SK-N-SH (cell line): ENCODE results near the gene ADAMTS13. TPM values are rescaled to one million over a fixed set of nuclear protein-coding genes. Genes with fewer than 3 reads are reported as not detected.

Experiments used
- CTCF ChIA-PET: fragments of 300-600, 350-600 bp; formaldehyde crosslinking; extraction: SDS; loops from one replicate; lab custom pipeline; 2021; lab: Yijun Ruan, JAX
- POLR2A ChIA-PET: fragments of 350-600 bp; sonication (Branson Sonifier 250); formaldehyde crosslinking; extraction: SDS; loops from one replicate; lab custom pipeline; 2020; ENCODE audit warnings: antibody characterized with exemption, inconsistent platforms; lab: Yijun Ruan, JAX
- DNase-seq: peaks from one replicate; pipeline ENCODE4 v3.0.0; 2012
- H2AFZ ChIP-seq: fragments of 200-600 bp; sonication (generic); 2 replicates; pipeline ENCODE4 v1.8.1; 2016; ENCODE audit warnings: antibody characterized with exemption, mild to moderate bottlenecking, low read depth
- H3F3A ChIP-seq: fragments of 200-600 bp; sonication (generic); replicated peaks from 2 replicates; pipeline ENCODE3; 2016; ENCODE audit warnings: antibody characterized with exemption, mild to moderate bottlenecking; ENCODE audit not compliant: insufficient read depth
- H3K27ac ChIP-seq, 2 experiments: fragments of 200-500 bp in 1 of 2; fragments of 200-600 bp in 1 of 2; sonication (Bioruptor generic) in 1 of 2; sonication (generic), shearing (Covaris generic) in 1 of 2; 2 replicates each; pipeline versions ENCODE4 v1.5.1 to v1.6.1; 2014 to 2016; ENCODE audit warnings: low read depth in 2 of 2, inconsistent platforms in 1 of 2, low read length in 1 of 2, mild to moderate bottlenecking in 1 of 2, mixed read lengths in 1 of 2
- H3K27me3 ChIP-seq: fragments of 200-600 bp; sonication (generic), shearing (Covaris generic); 2 replicates; pipeline ENCODE4 v1.6.1; 2016; ENCODE audit warnings: mixed run types; ENCODE audit not compliant: insufficient read depth
- H3K36me3 ChIP-seq, 2 experiments: fragments of 200-500 bp in 1 of 2; fragments of 200-600 bp in 1 of 2; sonication (Bioruptor generic) in 1 of 2; sonication (generic) in 1 of 2; replicated peaks in 1 of 2; 2 replicates each; pipeline versions ENCODE3 to v1.5.1; 2014 to 2016; ENCODE audit warnings: low read length in 1 of 2, mild to moderate bottlenecking in 1 of 2; ENCODE audit not compliant: insufficient read depth in 2 of 2, control insufficient read depth in 1 of 2
- H3K4me1 ChIP-seq, 2 experiments: fragments of 200-500 bp in 1 of 2; fragments of 200-600 bp in 1 of 2; sonication (Bioruptor generic) in 1 of 2; sonication (generic), shearing (Covaris generic) in 1 of 2; 2 replicates each; pipeline versions ENCODE4 v1.5.1 to v1.6.1; 2014 to 2016; ENCODE audit warnings: low read depth in 1 of 2, low read length in 1 of 2, mixed run types in 1 of 2; ENCODE audit not compliant: insufficient read depth in 2 of 2, control insufficient read depth in 1 of 2
- H3K4me2 ChIP-seq: fragments of 200-600 bp; sonication (generic), shearing (Covaris generic); 2 replicates; pipeline ENCODE4 v1.6.1; 2017; ENCODE audit warnings: mixed run types
- H3K4me3 ChIP-seq, 2 experiments: fragments of 200-500 bp in 1 of 2; fragments of 200-600 bp in 1 of 2; sonication (Bioruptor generic) in 1 of 2; sonication (generic), shearing (Covaris generic) in 1 of 2; 2 replicates each; pipeline versions ENCODE4 v1.5.1 to v1.8.1; 2014 to 2016; ENCODE audit warnings: low read depth in 2 of 2, inconsistent platforms in 1 of 2, low read length in 1 of 2, mild to moderate bottlenecking in 1 of 2, mixed read lengths in 1 of 2, moderate library complexity in 1 of 2
- H3K79me2 ChIP-seq: fragments of 200-600 bp; sonication (generic); 2 replicates; pipeline ENCODE4 v1.8.1; 2017; ENCODE audit warnings: mild to moderate bottlenecking; ENCODE audit not compliant: insufficient read depth
- H3K9ac ChIP-seq: fragments of 200-600 bp; sonication (generic); 2 replicates; pipeline ENCODE4 v1.6.1; 2017; ENCODE audit warnings: mixed run types
- H3K9me2 ChIP-seq: fragments of 200-600 bp; sonication (generic); 2 replicates; pipeline ENCODE4 v1.6.1; 2017; ENCODE audit warnings: mixed run types
- H3K9me3 ChIP-seq: fragments of 200-600 bp; sonication (generic); 2 replicates; pipeline ENCODE4 v1.6.1; 2017; ENCODE audit warnings: mixed run types, mild to moderate bottlenecking, moderate library complexity
- H4K20me1 ChIP-seq: fragments of 200-600 bp; sonication (generic); 2 replicates; pipeline ENCODE4 v1.6.1; 2017; ENCODE audit warnings: mild to moderate bottlenecking, mixed run types; ENCODE audit not compliant: insufficient read depth
- CHD2 ChIP-seq: fragments of 150-350 bp; IDR thresholded peaks from 2 replicates; pipeline ENCODE4 v1.6.1; 2018; ENCODE audit warnings: low read length; ENCODE audit not compliant: partially characterized antibody
- CTCF ChIP-seq: fragments of 200-600 bp; sonication (generic); IDR thresholded peaks from 2 replicates; pipeline ENCODE4 v1.6.1; 2017; ENCODE audit warnings: antibody characterized with exemption, mild to moderate bottlenecking, moderate library complexity
- ELF1 ChIP-seq: IDR thresholded peaks from 2 replicates; pipeline ENCODE4 v1.4.0; 2012
- EZH2phosphoT487 ChIP-seq: fragments of 200-600 bp; sonication (generic); IDR thresholded peaks from 2 replicates; pipeline ENCODE4 v1.6.1; 2017; ENCODE audit warnings: low read depth, mixed run types, mild to moderate bottlenecking, antibody characterized with exemption, moderate library complexity, borderline replicate concordance
- FOXM1 ChIP-seq: IDR thresholded peaks from 2 replicates; pipeline ENCODE4 v1.4.0; 2012; ENCODE audit warnings: low read depth, mild to moderate bottlenecking
- GABPA ChIP-seq: IDR thresholded peaks from 2 replicates; pipeline ENCODE4 v1.4.0; 2012; ENCODE audit warnings: low read depth, mild to moderate bottlenecking
- IRF3 ChIP-seq: fragments of 150-350 bp; IDR thresholded peaks from 2 replicates; pipeline ENCODE4 v1.6.1; 2016; ENCODE audit warnings: mild to moderate bottlenecking, low read depth, low read length
- JUND ChIP-seq: IDR thresholded peaks from 2 replicates; pipeline ENCODE4 v1.4.0; 2012
- MXI1 ChIP-seq: IDR thresholded peaks from 2 replicates; pipeline ENCODE4 v1.6.1; 2012; ENCODE audit warnings: mild to moderate bottlenecking, low read depth, low read length, improper control_type of control experiment
- NRF1 ChIP-seq: IDR thresholded peaks from 2 replicates; pipeline ENCODE4 v1.6.1; 2012; ENCODE audit warnings: low read depth, mild to moderate bottlenecking, low read length
- POLR2AphosphoS5 ChIP-seq: IDR thresholded peaks from 2 replicates; pipeline ENCODE4 v1.6.1; 2012; ENCODE audit warnings: low read depth, low read length
- RCOR1 ChIP-seq: fragments of 150-350 bp; IDR thresholded peaks from 2 replicates; pipeline ENCODE4 v1.6.1; 2017; ENCODE audit warnings: antibody characterized with exemption, low read length
- REST ChIP-seq: IDR thresholded peaks from 2 replicates; pipeline ENCODE4 v1.6.1; 2012; ENCODE audit warnings: mild to moderate bottlenecking, low read depth, low read length, moderate library complexity
- RFX5 ChIP-seq: IDR thresholded peaks from 2 replicates; pipeline ENCODE4 v1.6.1; 2012; ENCODE audit warnings: mild to moderate bottlenecking, improper control_type of control experiment, low read length
- RXRA ChIP-seq: IDR thresholded peaks from 2 replicates; pipeline ENCODE4 v1.4.0; 2012; ENCODE audit warnings: low read depth, mild to moderate bottlenecking, borderline replicate concordance
- SIN3A ChIP-seq: IDR thresholded peaks from 2 replicates; pipeline ENCODE4 v1.6.1; 2012; ENCODE audit warnings: low read depth, mild to moderate bottlenecking, low read length, moderate library complexity, borderline replicate concordance
- TAF1 ChIP-seq: IDR thresholded peaks from 2 replicates; pipeline ENCODE4 v1.6.1; 2012; ENCODE audit warnings: low read depth, mild to moderate bottlenecking, low read length, moderate library complexity, borderline replicate concordance
- TCF12 ChIP-seq: IDR thresholded peaks from 2 replicates; pipeline ENCODE4 v1.4.0; 2012
- TEAD4 ChIP-seq: IDR thresholded peaks from 2 replicates; pipeline ENCODE4 v1.4.0; 2012; ENCODE audit warnings: mild to moderate bottlenecking, borderline replicate concordance; ENCODE audit not compliant: insufficient read depth
- YY1 ChIP-seq: IDR thresholded peaks from 2 replicates; pipeline ENCODE4 v1.4.0; 2012; ENCODE audit warnings: low read depth, mild to moderate bottlenecking
- WGBS: methylation state at CpG from one replicate; pipeline ENCODE4 v1.1.6; 2017; ENCODE audit warnings: low lambda C conversion rate; 5-methylcytosine and 5-hydroxymethylcytosine counted together
- polyA plus RNA-seq, 3 experiments: library from polyadenylated mRNA; depleted of rRNA; stranded (reverse); fragments of >200 nt; gene quantifications; 2 replicates each; pipeline ENCODE4 v1.2.3, GENCODE V29; 2012

ADAMTS13 gene
- polyA plus RNA-seq, 1 of the 3 experiments (the other 2 are of a cell fraction): 10.6 TPM

- peaks cover 5 to 9% of the 10 kb centered on the region in 2 experiments; a peak in 3 of 4 replicates for H3K4me1 ChIP-seq
- POLR2A ChIA-PET: no interaction called here
- H3K9ac ChIP-seq: no peak overlapping the region
- no peak overlapping the region for H3K4me3 ChIP-seq
- peaks cover 24% of the 10 kb centered on the region for H4K20me1 ChIP-seq
- no peak overlapping the region for H3K27ac ChIP-seq
- H3K36me3 ChIP-seq: peaks cover 3 to 12% of the 10 kb centered on the region in 2 experiments
- TF ChIP-seq POLR2AphosphoS5 (no peak), YY1 (no peak), MXI1 (no peak), NRF1 (no peak), CHD2 (no peak), EZH2phosphoT487 (no peak), SIN3A (no peak), REST (no peak), RXRA (no peak), GABPA (no peak), ELF1 (no peak), TEAD4 (no peak), TAF1 (no peak)
- TF ChIP-seq, all 33 proteins: peak for 0
- Histone ChIP-seq H3K9me3 (no peaks in the 10 kb centered on the region), H3K4me2 (no peak overlapping the region), H3K79me2 (peaks cover 34% of the 10 kb centered on the region), H3K9me2 (no peaks in the 10 kb centered on the region), H3K27me3 (no peaks in the 10 kb centered on the region), H3F3A (peaks cover 9% of the 10 kb centered on the region), H2AFZ (no peak overlapping the region)
- DNase-seq: no peak
- WGBS: 64% methylated on average over 6 of the region's 6 CpGs
- CTCF ChIA-PET: interaction anchor here (1.0 to 1.7 kb wide), 2 partner anchors 11 to 109 kb away, joined by 3 to 5 read pairs; no protein-coding TSS in a partner anchor
Observed at GRCh38 chr9:133377721-133378216, 44.4 kb upstream of the ADAMTS13 start.

GRCh38 chr9:133378408-133378962, 43.7 kb upstream of the ADAMTS13 start:
- H3K79me2 ChIP-seq: peaks cover 27% of the 10 kb centered on the region
- H3K36me3 ChIP-seq: peaks cover 0 to 5% of the 10 kb centered on the region in 2 experiments
- H3K27ac ChIP-seq: no peak overlapping the region
- no peak overlapping the region for H3K4me2 ChIP-seq
- no peak overlapping the region for H3K9ac ChIP-seq
- H3K9me3 ChIP-seq: no peaks in the 10 kb centered on the region
- H4K20me1 ChIP-seq: peaks cover 17% of the 10 kb centered on the region
- DNase-seq: no peak
- no peak overlapping the region for H3K4me3 ChIP-seq
- peaks cover 9% of the 10 kb centered on the region for H3F3A ChIP-seq
- POLR2A ChIA-PET: interaction anchor here (0.6 kb wide), 1 partner anchor 12 kb away, joined by 3 read pairs; no protein-coding TSS in a partner anchor
- no peak overlapping the region for H2AFZ ChIP-seq
- H3K4me1 ChIP-seq: peaks cover 5 to 7% of the 10 kb centered on the region in 2 experiments; a peak in 2 of 4 replicates
- H3K27me3 ChIP-seq: no peaks in the 10 kb centered on the region
- CTCF ChIA-PET: interaction anchor here (1.7 kb wide), 1 partner anchor 108 kb away, joined by 5 read pairs; no protein-coding TSS in a partner anchor
- no peaks in the 10 kb centered on the region for H3K9me2 ChIP-seq
- 100% methylated on average over 1 of the region's 1 CpG for WGBS
- TF ChIP-seq CHD2 (no peak), FOXM1 (no peak), RCOR1 (no peak), IRF3 (no peak), RFX5 (no peak), POLR2AphosphoS5 (no peak), JUND (no peak), CTCF (no peak), RXRA (no peak), TCF12 (no peak), SIN3A (no peak), EZH2phosphoT487 (no peak)
